Thyroid gland (tissue), 4 donors: ENCODE results near the gene GRB10. TPM values are rescaled to one million over a fixed set of nuclear protein-coding genes. Genes with fewer than 3 reads are reported as not detected.

Source experiments
- DNase-seq, 2 donors: peaks; one replicate each; pipeline ENCODE4 v3.0.0-alpha.2; 2019
- H3K27ac ChIP-seq, 3 donors: fragments of 200-600 bp; sonication (generic); 1 replicate in 2 of 3; 2 replicates in 1 of 3; pipeline ENCODE4 v1.5.1; 2016 to 2019; ENCODE audit warnings: mild to moderate bottlenecking in 1 of 3, moderate library complexity in 1 of 3
- H3K27me3 ChIP-seq: fragments of 200-600 bp; sonication (generic); one replicate; pipeline ENCODE4 v1.5.1; 2019
- H3K36me3 ChIP-seq, 2 donors: fragments of 200-600 bp; sonication (generic); one replicate each; pipeline ENCODE4 v1.5.1; 2016 to 2019
- H3K4me1 ChIP-seq, 2 donors: fragments of 200-600 bp; sonication (generic); one replicate each; pipeline ENCODE4 v1.5.1; 2017 to 2019
- H3K4me3 ChIP-seq, 3 donors: fragments of 200-600 bp; sonication (generic); replicated peaks in 1 of 3; 1 replicate in 2 of 3; 2 replicates in 1 of 3; pipeline ENCODE4 v1.5.1; 2016; ENCODE audit warnings: mild to moderate bottlenecking in 1 of 3
- H3K9me3 ChIP-seq: fragments of 200-600 bp; sonication (generic); one replicate; pipeline ENCODE4 v1.5.1; 2017
- CTCF ChIP-seq, 6 experiments: fragments of 200-600 bp in 3 of 6; fragments of 450-650 bp in 3 of 6; sonication (generic) in 3 of 6; IDR thresholded peaks; one replicate each; pipeline ENCODE4 v1.5.1; 2016 to 2019; ENCODE audit warnings: antibody characterized with exemption in 6 of 6, mild to moderate bottlenecking in 2 of 6, inconsistent platforms in 1 of 6, moderate library complexity in 1 of 6
- POLR2A ChIP-seq, 2 donors: fragments of 450-650 bp; IDR thresholded peaks; one replicate each; pipeline ENCODE4 v1.6.1; 2017; ENCODE audit warnings: antibody characterized with exemption in 2 of 2, mild to moderate bottlenecking in 2 of 2, moderate library complexity in 1 of 2
- WGBS, 2 donors: methylation state at CpG; one replicate each; pipeline ENCODE4 v1.1.5; 2017; 5-methylcytosine and 5-hydroxymethylcytosine counted together
- intact Hi-C: fragments of 100-400 bp; cut with DNase I; formaldehyde crosslinking; loops from one replicate; pipeline ENCODE4 v1.15.1; 2023
- total RNA-seq, 4 donors: library from RNA; depleted of rRNA; stranded (reverse); fragments of >200 nt; gene quantifications; one replicate each; pipeline ENCODE4 v1.2.3, GENCODE V29; 2016

Gene GRB10
- total RNA-seq, 4 donors from 2014 or later = 21.3 to 99.2 (median 39.6) TPM

GRCh38 chr7:50679218-50680007, 103.3 kb downstream of the GRB10 start:
- 46 to 47% methylated on average over 7 of the region's 7 CpGs for WGBS, 2 donors
- intact Hi-C loops = no loop called here
- Histone ChIP-seq H3K27me3 (no peaks in the 10 kb centered on the region), H3K4me1 (peaks cover 0 to 26% of the 10 kb centered on the region in 2 donors), H3K36me3 (no peaks in the 10 kb centered on the region), H3K9me3 (no peaks in the 10 kb centered on the region), H3K4me3 (no peak overlapping the region), H3K27ac (no peak overlapping the region)
- DNase-seq = no peak
- TF ChIP-seq POLR2A (IDR thresholded peaks at IDR 0.05) (no peak), CTCF (IDR thresholded peaks at IDR 0.05) (peak in 3 of 6 experiments; percentile 32 to 50 (median 37))

- 85 to 90% methylated on average over 7 of the region's 7 CpGs for whole genome bisulfite sequencing, 2 donors
- Histone ChIP-seq H3K4me3 (no peak overlapping the region), H3K27me3 (no peaks in the 10 kb centered on the region), H3K4me1 (peaks cover 0 to 26% of the 10 kb centered on the region in 2 donors), H3K9me3 (no peaks in the 10 kb centered on the region), H3K36me3 (peaks cover 0 to 4% of the 10 kb centered on the region in 2 donors), H3K27ac (no peak overlapping the region)
- no peak for TF ChIP-seq CTCF (IDR thresholded peaks at IDR 0.05)
- TF ChIP-seq POLR2A (IDR thresholded peaks at IDR 0.05) = no peak
- DNase-seq = no peak
- intact Hi-C loops = no loop called here
Measured at GRCh38 chr7:50678586-50678985, 104.1 kb downstream of the GRB10 start.

DNA sequence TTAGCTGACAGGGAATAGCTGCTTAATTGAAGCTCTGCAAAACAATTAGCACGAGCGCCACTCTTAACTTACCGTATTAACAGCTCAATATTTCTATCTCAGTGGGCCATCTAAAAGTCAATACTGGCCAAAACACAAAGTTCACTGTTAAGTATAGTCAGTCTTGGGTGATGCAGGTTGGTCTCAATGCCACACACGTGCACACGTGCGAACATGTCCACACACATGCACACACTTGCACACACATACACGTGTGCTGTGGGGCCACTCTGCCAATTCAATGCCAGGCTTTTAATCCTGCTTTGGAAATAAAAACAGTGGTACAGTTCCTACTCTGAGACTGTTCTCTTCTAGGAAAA, 105.1 kb downstream of the GRB10 start:
- no peak for TF ChIP-seq CTCF (IDR thresholded peaks at IDR 0.05)
- no peak for TF ChIP-seq POLR2A (IDR thresholded peaks at IDR 0.05)
- intact Hi-C loops = no loop called here
- Histone ChIP-seq H3K27ac (no peak overlapping the region), H3K9me3 (no peaks in the 10 kb centered on the region), H3K27me3 (no peaks in the 10 kb centered on the region), H3K4me3 (no peak overlapping the region), H3K4me1 (peaks cover 0 to 26% of the 10 kb centered on the region in 2 donors), H3K36me3 (peaks cover 0 to 4% of the 10 kb centered on the region in 2 donors)
- DNase-seq = no peak
- WGBS, 2 donors = 78 to 85% methylated on average over 7 of the region's 7 CpGs

- Histone ChIP-seq H3K36me3 (peaks cover 0 to 4% of the 10 kb centered on the region in 2 donors), H3K4me3 (no peak overlapping the region), H3K27me3 (no peaks in the 10 kb centered on the region), H3K27ac (peak overlapping the region in 2 of 3 donors; percentile 18 to 26), H3K9me3 (no peaks in the 10 kb centered on the region), H3K4me1 (peaks cover 0 to 26% of the 10 kb centered on the region in 2 donors)
- intact Hi-C loops = no loop called here
- 72 to 79% methylated on average over 13 of the region's 13 CpGs for WGBS, 2 donors
- no peak for TF ChIP-seq CTCF (IDR thresholded peaks at IDR 0.05)
- TF ChIP-seq POLR2A (IDR thresholded peaks at IDR 0.05) = no peak
- no peak for DNase-seq
Measured at GRCh38 chr7:50676740-50677637, 105.7 kb downstream of the GRB10 start.
